ENCODE results near the gene ELP5.

DNA sequence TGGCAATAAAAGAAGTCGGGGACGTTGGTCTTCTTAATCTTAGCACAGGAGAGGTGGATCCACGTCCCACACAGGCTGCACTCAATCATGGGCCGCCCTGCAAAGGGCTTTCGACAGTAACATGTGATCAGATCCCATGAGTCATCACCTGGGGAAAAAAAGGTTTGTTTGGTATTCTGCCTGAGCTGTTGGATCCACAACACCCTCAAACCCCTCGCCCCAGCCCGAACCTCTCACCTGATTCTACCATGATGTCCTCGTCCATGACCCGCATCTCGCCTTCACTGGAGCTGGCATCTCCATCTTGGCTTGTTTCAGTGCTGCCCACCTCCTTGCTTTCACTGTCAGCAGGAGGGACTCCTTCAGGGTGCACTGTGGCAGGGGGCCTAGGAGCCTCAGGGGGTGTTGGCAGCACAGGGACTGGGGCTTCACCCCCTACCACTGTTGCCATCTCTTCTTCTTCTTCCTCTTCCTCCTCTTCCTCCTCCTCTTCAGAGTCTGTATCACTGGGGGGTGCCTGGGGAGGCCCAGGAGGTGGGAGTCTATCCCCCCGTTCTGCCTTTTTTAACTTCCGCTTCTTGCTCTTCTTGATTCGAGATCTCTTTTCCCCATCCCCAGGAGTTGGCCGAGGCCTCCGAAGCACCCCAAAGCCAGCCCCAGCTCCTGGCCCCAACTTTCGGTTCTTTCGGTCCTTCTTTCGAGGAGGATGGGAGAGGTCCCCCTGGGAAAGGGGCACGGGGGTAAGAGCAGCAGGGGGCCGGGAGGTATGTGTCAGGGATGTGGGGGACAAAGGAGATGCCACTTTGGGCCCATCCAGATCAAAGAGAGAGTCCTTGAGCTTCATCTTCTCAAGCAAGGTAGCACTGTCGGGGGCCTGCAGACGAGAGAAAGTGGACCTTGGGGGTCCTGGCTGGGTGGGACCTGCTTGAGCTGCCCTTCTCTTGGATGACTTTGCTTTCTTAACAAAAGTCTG lies 16.0 kb upstream of the ELP5 start:
- TF ChIP-seq CTCF (conservative IDR thresholded peaks at IDR 0.05; ENCODE audit: low read length) (no peak), EZH2phosphoT487 (IDR thresholded peaks at IDR 0.05; ENCODE audit: borderline replicate concordance, low read depth, low read length) (no peak)

Data from OCI-LY7 (cell line).